ENCODE data around the gene ZNF212. TPM values are rescaled to one million over a fixed set of nuclear protein-coding genes. Genes with fewer than 3 reads are reported as not detected.
"Not testable (repeated sequence)": the region's sequence is repeated elsewhere in the genome, so short reads cannot be mapped to it uniquely, and the experiment has no call there.

Gene ZNF212
- total RNA-seq, 1 experiment from 2014 or later = 9.6 TPM

DNA sequence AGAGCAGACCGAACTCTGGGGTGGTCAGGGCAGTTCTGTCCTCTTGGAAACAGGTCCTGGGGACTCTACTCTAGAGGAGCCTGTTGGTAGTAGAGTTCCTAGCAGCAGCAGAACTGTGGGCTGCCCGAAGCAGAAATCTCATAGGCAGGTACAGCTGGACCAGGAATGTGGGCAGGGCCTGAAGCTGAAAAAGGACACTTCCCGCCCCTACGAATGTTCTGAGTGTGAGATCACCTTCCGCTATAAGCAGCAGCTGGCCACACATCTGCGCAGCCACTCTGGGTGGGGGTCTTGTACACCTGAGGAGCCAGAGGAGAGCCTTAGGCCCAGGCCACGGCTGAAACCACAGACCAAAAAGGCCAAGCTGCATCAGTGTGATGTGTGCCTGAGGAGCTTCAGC is 14.2 kb downstream of the ZNF212 start:
- DNase-seq (ENCODE audit: low read depth) = no peak

GRCh38 chr7:149254181-149254858 is 14.9 kb downstream of the ZNF212 start:
- DNase-seq (ENCODE audit: low read depth) = no peak

DNA sequence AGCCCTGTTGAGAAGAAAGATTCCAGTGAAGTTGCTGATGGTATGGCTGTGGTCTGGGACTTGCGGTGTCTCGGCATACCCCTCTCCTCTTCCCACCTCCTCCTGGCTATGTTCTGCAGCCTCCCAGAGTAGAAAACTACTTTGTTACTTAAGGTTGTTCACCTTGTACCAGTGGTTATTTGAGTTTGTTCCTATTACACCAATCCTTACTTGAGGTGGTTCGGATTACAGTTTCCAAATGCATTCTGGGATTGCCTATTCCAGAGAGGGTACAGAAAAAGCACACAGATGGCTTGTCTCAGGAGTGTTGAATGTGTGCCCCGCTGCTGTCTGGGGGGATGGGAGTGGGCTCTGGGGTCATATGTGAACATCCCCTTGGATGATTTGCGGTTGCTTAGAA is 15.7 kb downstream of the ZNF212 start:
- DNase-seq (ENCODE audit: low read depth) = no peak

- no peak for DNase-seq (ENCODE audit: low read depth)
Observed at GRCh38 chr7:149256568-149256967, 17.1 kb downstream of the ZNF212 start.

- peak; percentile 48 for DNase-seq (ENCODE audit: low read depth)
Observed at GRCh38 chr7:149257146-149257545, 17.7 kb downstream of the ZNF212 start.

DNA sequence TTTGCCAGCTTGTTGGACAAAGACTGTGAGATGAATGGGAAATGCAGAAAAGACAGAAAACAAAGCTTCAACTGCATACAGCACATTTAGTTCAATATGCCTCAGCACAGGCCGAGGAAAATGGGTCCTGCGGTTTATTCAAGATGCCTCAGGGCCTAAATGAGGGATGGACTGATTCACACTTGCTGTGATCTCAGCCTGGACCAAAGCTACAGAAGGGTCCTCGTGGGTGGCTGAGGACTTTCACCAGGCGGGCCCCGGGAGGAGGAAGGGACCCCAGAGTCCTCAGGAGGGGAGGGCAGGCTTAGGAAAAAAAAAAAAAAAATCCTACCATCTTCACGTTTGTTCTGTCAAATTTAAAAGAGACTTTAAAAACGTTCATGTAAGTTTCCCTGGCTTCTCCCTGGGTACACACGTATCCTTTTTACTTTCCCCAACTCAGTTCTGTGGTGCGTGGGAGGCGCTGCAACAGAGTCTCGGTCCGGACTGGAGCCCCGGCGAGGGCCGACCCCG is 21.9 kb downstream of the ZNF212 start:
- DNase-seq (ENCODE audit: low read depth) = peak; percentile 90

DNA sequence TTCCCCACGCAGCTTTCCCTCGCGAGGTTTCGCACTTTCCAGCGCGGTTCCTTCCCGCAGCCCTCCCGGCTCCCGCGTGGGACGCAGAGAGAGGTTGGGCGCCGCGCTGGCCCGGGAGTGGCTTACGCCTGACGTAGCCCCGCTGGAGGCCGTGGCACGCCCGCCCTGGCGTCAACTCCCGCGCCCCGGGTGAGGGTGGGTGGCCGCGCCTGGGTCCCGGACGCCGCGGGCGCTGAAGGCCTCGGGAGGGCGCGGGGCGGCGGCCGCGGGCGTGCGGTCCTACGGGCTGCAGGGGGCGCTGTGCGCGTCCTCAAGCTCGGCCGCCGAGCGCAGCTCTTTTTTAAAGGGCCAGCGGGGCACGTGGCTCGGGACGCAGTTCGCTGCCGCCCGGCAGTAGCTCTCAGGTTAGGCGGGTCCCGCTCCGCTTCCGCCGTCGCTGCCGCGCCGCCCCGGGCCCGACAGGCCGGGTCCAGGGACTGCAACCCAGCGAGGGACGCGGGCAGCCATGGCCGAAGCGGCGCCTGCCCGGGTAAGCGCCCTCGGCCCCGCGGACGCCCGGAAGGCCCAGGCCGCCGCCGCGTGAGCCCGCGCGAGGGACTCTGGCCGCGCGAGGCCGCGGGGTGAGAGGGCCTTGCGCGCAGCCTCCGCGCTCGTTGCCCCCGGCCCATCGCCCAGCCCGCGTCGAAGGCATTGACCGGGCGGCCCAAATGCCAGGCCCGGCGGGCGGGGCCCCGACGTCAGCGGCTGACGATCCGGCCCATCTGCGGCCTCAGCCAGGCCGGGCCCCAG is 22.6 kb downstream of the ZNF212 start, which contains the start of gene ZNF783:
Gene ZNF783, plus strand, starts transcription at position 368 of the 789 bp plus-strand sequence. Its CDS starts 138 bp downstream, at position 506.
- DNase-seq (ENCODE audit: low read depth) = peak; percentile 83

DNA sequence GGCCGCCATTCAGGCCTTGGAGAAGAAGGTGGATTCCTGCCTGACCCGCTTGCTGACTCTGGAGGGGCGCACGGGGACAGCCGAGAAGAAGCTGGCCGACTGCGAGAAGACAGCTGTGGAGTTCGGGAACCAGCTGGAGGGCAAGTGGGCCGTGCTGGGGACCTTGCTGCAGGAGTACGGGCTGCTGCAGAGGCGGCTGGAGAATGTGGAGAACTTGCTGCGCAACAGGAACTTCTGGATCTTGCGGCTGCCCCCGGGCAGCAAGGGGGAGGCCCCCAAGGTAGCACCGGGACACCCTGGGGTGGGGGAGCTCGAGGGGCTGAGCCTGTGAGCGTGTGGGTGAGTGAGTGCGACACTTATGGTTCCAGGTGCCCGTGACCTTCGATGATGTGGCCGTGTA is 27.0 kb downstream of the ZNF212 start:
- DNase-seq (ENCODE audit: low read depth) = no peak

DNA sequence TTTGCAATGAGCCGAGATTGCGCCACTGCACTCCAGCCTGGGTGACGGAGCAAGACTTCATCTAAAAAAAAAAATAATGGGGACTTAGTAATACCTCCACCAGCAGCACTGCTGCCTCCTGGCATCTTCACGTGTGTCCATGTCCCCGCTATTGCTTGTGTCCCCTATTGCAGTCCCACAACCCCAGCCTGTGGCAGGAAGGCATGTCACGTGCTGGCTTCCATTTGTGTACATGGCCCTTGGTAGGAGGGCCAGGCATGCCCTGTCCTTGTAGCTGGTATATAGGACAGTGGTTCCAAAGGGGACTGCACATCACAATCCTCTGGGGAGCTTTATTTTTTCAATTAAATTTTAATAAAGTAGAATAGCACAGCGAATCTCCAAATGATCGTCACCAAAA is 28.3 kb downstream of the ZNF212 start:
- no peak for DNase-seq (ENCODE audit: low read depth)

GRCh38 chr7:149274424-149274823 is 35.0 kb downstream of the ZNF212 start:
- not testable (repeated sequence) for DNase-seq (ENCODE audit: low read depth)

GRCh38 chr7:149277871-149278270 is 38.4 kb downstream of the ZNF212 start:
- no peak for DNase-seq (ENCODE audit: low read depth)

GRCh38 chr7:149278396-149278795 is 38.9 kb downstream of the ZNF212 start:
- no peak for DNase-seq (ENCODE audit: low read depth)

GRCh38 chr7:149279111-149279743 is 39.8 kb downstream of the ZNF212 start:
- no peak for DNase-seq (ENCODE audit: low read depth)

DNA sequence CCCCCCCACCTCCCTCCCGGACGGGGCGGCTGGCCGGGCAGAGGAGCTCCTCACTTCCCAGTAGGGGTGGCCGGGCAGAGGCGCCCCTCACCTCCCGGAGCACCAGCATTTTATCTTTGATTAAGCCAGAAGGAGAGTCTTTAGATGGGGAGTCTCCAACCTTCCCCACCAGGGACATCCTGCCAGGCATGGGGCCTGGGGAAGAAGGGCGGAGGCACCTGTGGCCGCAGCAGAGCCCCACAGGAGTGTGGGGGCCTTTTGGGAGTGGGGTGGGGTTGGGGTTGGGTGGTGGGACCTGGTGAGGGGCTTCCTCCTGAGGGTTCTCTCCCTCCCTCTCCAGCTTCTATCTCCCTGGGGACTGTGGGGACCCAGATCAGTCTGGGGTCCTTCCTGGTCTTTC is 40.7 kb downstream of the ZNF212 start:
- DNase-seq (ENCODE audit: low read depth) = no peak

DNA sequence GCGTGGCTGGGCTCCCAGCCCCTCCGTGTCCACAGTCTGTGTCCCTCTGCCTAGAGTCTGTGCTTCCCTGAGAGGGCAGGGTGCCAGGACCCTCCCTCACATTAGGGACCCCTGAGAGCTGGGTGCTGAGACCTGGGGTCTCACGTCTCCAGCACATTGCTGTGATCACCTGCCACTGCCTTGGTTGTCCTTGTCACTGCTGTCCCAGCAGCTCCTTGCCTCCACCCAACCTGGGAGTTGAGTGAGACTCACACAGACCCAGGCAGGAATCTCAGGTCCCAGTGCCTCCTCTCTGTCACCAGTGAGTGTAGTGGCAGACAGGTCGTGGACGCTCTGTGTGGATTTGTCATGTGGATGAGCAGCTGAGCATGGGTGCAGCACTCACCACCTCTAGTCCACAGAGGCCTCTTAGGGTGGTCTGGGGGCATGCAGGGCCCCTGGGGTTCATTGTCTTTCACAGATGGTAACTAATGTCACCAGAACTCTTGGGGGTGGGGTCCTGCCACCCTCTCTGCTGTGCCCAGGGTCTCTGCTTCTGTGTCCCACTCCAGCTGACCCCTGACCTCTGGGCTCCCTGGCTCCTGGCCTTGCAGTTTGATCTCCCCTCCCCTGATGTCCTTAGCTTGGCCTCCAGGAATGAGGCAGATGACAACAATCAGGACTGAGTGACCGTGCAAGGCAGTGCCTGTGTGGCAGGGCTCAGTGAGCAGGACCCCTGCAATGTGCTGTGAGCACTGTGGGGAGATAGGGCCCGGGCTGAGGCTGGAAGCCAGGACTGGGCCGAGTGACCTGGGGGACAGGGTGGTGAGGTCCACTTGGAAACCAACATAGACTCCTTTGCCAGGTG is 41.4 kb downstream of the ZNF212 start:
- no peak for DNase-seq (ENCODE audit: low read depth)

DNA sequence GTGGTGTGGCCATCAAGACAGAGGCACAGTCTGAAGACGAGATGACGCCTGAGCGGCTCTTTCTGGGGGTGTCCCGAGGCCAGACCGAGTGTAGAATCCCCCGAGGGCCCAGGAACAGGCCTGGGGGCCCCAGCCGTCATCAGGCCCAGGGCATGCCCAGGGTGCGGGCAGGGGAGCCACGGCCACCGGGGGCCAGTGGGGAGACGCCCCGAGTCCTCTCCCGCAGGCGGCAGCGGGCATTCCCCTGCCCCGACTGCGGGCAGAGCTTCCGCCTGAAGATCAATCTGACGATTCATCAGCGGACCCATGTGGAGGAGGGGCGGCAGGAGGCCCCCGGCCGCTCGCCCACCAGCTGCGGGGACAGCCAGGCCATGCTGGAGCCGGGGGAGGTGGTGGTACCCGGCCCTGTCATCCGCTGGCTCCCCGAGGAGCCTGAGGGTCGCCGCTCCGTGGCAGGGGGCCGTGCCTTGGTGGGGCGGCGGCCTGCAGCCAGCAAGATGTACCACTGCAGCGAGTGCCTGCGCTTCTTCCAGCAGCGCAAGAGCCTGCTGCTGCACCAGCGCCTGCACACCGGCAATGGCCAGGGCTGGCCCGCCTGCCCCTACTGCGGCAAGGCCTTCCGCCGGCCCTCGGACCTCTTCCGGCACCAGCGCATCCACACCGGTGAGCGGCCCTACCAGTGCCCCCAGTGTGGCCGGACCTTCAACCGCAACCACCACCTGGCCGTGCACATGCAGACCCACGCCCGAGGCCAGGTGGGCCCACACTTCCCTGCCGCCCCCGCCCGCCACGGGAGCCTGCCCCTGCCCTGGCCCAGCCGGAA is 42.3 kb downstream of the ZNF212 start:
- no peak for DNase-seq (ENCODE audit: low read depth)

- no peak for DNase-seq (ENCODE audit: low read depth)
Observed at GRCh38 chr7:149282331-149282655, 42.8 kb downstream of the ZNF212 start.

DNA sequence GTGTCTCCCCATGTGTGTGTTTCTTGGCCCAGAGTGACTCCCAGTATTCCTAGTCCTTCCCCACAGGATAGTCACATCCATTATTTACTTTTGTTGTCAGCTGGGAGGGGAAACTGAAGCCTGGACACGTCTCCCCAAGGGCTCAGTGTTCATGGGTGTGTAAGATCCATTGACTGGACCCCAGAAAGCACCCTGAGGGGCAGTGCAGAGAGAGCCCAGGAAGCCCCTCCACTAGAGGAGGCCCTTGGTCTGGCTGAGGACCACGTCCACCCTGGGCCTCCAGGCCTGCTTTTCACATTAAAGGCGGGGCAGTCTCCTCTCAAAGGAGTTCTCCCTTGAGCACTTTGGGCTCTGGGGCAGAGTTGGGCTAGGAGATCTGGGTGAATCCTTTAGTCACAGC is 43.9 kb downstream of the ZNF212 start:
- no peak for DNase-seq (ENCODE audit: low read depth)

- DNase-seq (ENCODE audit: low read depth) = no peak
Observed at GRCh38 chr7:149284343-149284742, 44.9 kb downstream of the ZNF212 start.

DNA sequence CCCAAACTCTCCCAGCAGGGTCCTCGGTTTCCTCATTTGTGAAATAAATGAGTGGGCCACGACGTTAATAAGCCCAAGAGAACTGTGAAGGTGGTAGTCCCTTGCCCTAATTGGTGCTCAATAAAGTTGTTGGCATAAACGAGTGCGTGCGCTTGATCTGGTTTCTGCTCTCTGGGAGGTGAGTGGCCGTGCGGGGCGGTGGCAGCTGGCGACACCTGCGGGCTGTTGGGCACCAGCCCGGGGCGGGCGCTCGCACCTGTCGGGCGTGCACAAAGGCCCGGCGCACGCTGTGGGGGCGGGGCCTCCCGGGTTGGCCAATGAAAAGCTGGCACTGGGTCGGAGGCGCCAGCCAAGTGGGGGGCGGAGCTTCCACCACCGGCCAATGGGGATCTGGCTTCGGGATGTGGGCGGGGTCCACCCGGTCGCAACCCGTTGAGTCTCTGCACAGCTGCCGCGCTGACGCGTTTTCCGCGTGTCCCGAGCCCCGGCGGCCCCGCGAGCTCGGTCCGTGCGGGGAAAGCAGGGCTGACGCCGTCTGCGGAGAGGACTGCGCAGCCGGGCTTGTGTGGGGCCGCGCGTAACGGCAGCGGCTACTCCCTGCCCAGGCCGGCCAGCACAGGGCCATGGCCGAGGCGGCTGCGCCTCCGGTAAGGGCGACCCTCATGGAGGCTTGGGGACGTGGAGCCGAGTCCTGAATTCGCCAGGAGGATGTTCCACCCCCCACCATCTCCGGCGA is 45.6 kb downstream of the ZNF212 start:
- DNase-seq (ENCODE audit: low read depth) = peak; percentile 71

All from M059J (cell line).